H1 (cell line): ENCODE results near the gene ZNF333. TPM values are rescaled to one million over a fixed set of nuclear protein-coding genes. Genes with fewer than 3 reads are reported as not detected.

Source experiments
- CHD2 ChIP-seq: IDR thresholded peaks from 2 replicates; pipeline ENCODE4 v1.6.1; 2012; ENCODE audit warnings: low read length, improper control_type of control experiment
- FOSL1 ChIP-seq: IDR thresholded peaks from 2 replicates; pipeline ENCODE4 v1.6.1; 2011; ENCODE audit warnings: mild to moderate bottlenecking, low read depth, low read length, moderate library complexity; ENCODE audit not compliant: insufficient read depth
- KDM4A ChIP-seq: IDR thresholded peaks from one replicate; pipeline ENCODE4 v1.7.1; 2012; ENCODE audit warnings: low read depth, mild to moderate bottlenecking, moderate library complexity, low read length, inconsistent platforms; ENCODE audit not compliant: severe bottlenecking
- PHF8 ChIP-seq: fragments of 200-600 bp; sonication (generic); conservative IDR thresholded peaks from 2 replicates; pipeline ENCODE4 v1.7.1; 2012; ENCODE audit warnings: low read depth, mild to moderate bottlenecking, inconsistent platforms, low read length, moderate library complexity
- SUZ12 ChIP-seq: fragments of 200-600 bp; sonication (generic); IDR thresholded peaks from 2 replicates; pipeline ENCODE4 v1.6.1; 2012; ENCODE audit warnings: mild to moderate bottlenecking, inconsistent platforms, low read length, moderate library complexity, mixed read lengths
- polyA plus RNA-seq, 7 experiments: library from polyadenylated mRNA; depleted of rRNA in 3 of 7; stranded (reverse) in 5 of 7; unstranded in 2 of 7; fragments of >200 nt in 5 of 7; fragments of 200-250 nt in 2 of 7; gene quantifications; 1 replicate in 5 of 7; 2 replicates in 1 of 7; 4 replicates in 1 of 7; pipeline versions ENCODE4 v1.2.1 to v1.2.3, GENCODE V29; 2011 to 2013; ENCODE audit warnings: missing spikeins in 2 of 7, mixed read lengths in 2 of 7
- total RNA-seq: library from RNA; stranded (reverse); fragmentation: NEBNext Ultra II Directional; extraction: Animal tissue kit (Norgen Biotek cat#: 25700); gene quantifications from 2 replicates; pipeline ENCODE4 v1.2.1, GENCODE V29; 2021

Gene ZNF333
- total and polyA plus RNA-seq, 2 of the 8 experiments (the other 6 are each of a cell fraction or from before 2014, with no cell fraction given), result 7.3 to 8.4 TPM

- no peak for TF ChIP-seq PHF8
- no peak for TF ChIP-seq SUZ12
- no peak for TF ChIP-seq KDM4A
- no peak for TF ChIP-seq CHD2
- TF ChIP-seq FOSL1, result no peak
These were observed 82.6 kb downstream of the ZNF333 start (continued) for GRCh38 chr19:14772467-14772866.
